Stomach (tissue), 9 donors: ENCODE measurements around the gene SMCO3. TPM values are rescaled to one million over a fixed set of nuclear protein-coding genes. Genes with fewer than 3 reads are reported as not detected.
"Not testable (repeated sequence)": the region's sequence is repeated elsewhere in the genome, so short reads cannot be mapped to it uniquely, and the experiment has no call there.

Experiments
- DNase-seq, 2 donors: peaks; one replicate each; pipeline versions ENCODE4 v3.0.0 to v3.0.0-alpha.2; 2013 to 2019
- H3K27ac ChIP-seq, 5 donors: fragments of 200-600 bp in 4 of 5; sonication (generic) in 4 of 5; one replicate each; pipeline ENCODE4 v1.5.1; 2013 to 2019; ENCODE audit warnings: mild to moderate bottlenecking in 1 of 5, moderate library complexity in 1 of 5
- H3K27me3 ChIP-seq, 3 donors: fragments of 200-600 bp; sonication (generic); one replicate each; pipeline ENCODE4 v1.5.1; 2017 to 2019; ENCODE audit warnings: mixed run types in 1 of 3
- H3K36me3 ChIP-seq, 4 donors: fragments of 200-600 bp; sonication (generic); 1 replicate in 3 of 4; 2 replicates in 1 of 4; pipeline ENCODE4 v1.5.1; 2016 to 2019
- H3K4me1 ChIP-seq, 4 donors: fragments of 200-600 bp; sonication (generic); one replicate each; pipeline ENCODE4 v1.5.1; 2016 to 2019
- H3K4me3 ChIP-seq, 4 donors: fragments of 200-600 bp; sonication (generic) in 3 of 4; one replicate each; pipeline ENCODE4 v1.5.1; 2016 to 2019; ENCODE audit warnings: mild to moderate bottlenecking in 1 of 4
- H3K9me3 ChIP-seq, 4 donors: fragments of 200-600 bp; sonication (generic); one replicate each; pipeline ENCODE4 v1.5.1; 2016 to 2019
- CTCF ChIP-seq, 7 experiments: fragments of 450-650 bp in 4 of 7; fragments of 200-600 bp in 3 of 7; sonication (generic) in 3 of 7; IDR thresholded peaks; one replicate each; pipeline ENCODE4 v1.5.1; 2016 to 2019; ENCODE audit warnings: antibody characterized with exemption in 7 of 7, control low read depth in 2 of 7, mild to moderate bottlenecking in 1 of 7
- EP300 ChIP-seq: sonication (generic); formaldehyde crosslinking; IDR thresholded peaks from one replicate; pipeline ENCODE4 v1.6.1; 2017; ENCODE audit warnings: antibody characterized with exemption
- POLR2A ChIP-seq, 4 donors: fragments of 450-650 bp; IDR thresholded peaks; one replicate each; pipeline ENCODE4 v1.6.1; 2016; ENCODE audit warnings: antibody characterized with exemption in 4 of 4, control low read depth in 2 of 4, mild to moderate bottlenecking in 1 of 4, moderate library complexity in 1 of 4
- POLR2AphosphoS5 ChIP-seq, 3 donors: sonication (generic); formaldehyde crosslinking; IDR thresholded peaks; one replicate each; pipeline ENCODE4 v1.6.1; 2016; ENCODE audit warnings: antibody characterized with exemption in 3 of 3
- WGBS, 5 donors: extraction: QIAGEN DNeasy Blood & Tissue Kit in 3 of 5; methylation state at CpG; one replicate each; pipeline versions ENCODE4 v1.1.5 to v1.1.7; 2013 to 2018; 5-methylcytosine and 5-hydroxymethylcytosine counted together
- intact Hi-C: fragments of 100-400 bp; cut with DNase I; formaldehyde crosslinking; loops from one replicate; pipeline ENCODE4 v1.15.1; 2023; ENCODE audit warnings: low total_unique reads
- polyA plus RNA-seq, 3 donors: library from polyadenylated mRNA; stranded (reverse); fragments of 200-250 nt; gene quantifications; one replicate each; pipeline ENCODE4 v1.2.3, GENCODE V29; 2013
- total RNA-seq, 5 donors: library from RNA; depleted of rRNA; stranded (reverse); fragments of >200 nt; gene quantifications; one replicate each; pipeline versions ENCODE4 v1.1.0 to v1.2.3, GENCODE V29; 2014 to 2016
- donor health status: healthy with polysubstance abuse.
- donor health status: Bipolar disorder and iron deficiency.
- donor health status: healthy.

SMCO3 gene
- total and polyA plus RNA-seq, 8 donors: 2.4 TPM; not detected in 7

- Histone ChIP-seq H3K9me3 (peaks cover 0 to 12% (median 0%) of the 10 kb centered on the region in 4 donors), H3K4me3 (peak overlapping the region; percentile 62 to 75 (median 70)), H3K27ac (peak overlapping the region; percentile 91 to 99 (median 96)), H3K27me3 (no peaks in the 10 kb centered on the region), H3K4me1 (peaks cover 0 to 58% (median 30%) of the 10 kb centered on the region in 4 donors), H3K36me3 (peaks cover 0 to 18% (median 2%) of the 10 kb centered on the region in 4 donors)
- intact Hi-C loops: no loop called here
- TF ChIP-seq EP300 (no peak), POLR2AphosphoS5 (IDR thresholded peaks at IDR 0.05) (peak in 1 of 3 donors; percentile 28)
- WGBS, 5 donors: 18 to 32% (median 23%) methylated on average over 16 of the region's 16 CpGs
- DNase-seq: peak; percentile 33 to 65
These were observed 45.1 kb downstream of the SMCO3 start for GRCh38 chr12:14768823-14769405.

- DNase-seq: no peak
- intact Hi-C loops: no loop called here
- peak overlapping the region in 3 of 4 donors; percentile 11 to 69 (median 62) for H3K4me3 ChIP-seq
- peaks cover 0 to 12% (median 0%) of the 10 kb centered on the region in 4 donors for H3K9me3 ChIP-seq
- TF ChIP-seq EP300 (no peak), POLR2A (IDR thresholded peaks at IDR 0.05) (no peak), CTCF (IDR thresholded peaks at IDR 0.05) (no peak), POLR2AphosphoS5 (IDR thresholded peaks at IDR 0.05) (no peak)
- H3K27me3 ChIP-seq: no peaks in the 10 kb centered on the region
- peak overlapping the region in 4 of 5 donors; percentile 52 to 99 (median 95) for H3K27ac ChIP-seq
- peaks cover 1 to 64% (median 27%) of the 10 kb centered on the region in 4 donors for H3K4me1 ChIP-seq
- peaks cover 0 to 19% (median 2%) of the 10 kb centered on the region in 4 donors for H3K36me3 ChIP-seq
- 51 to 67% (median 60%) methylated on average over 1 of the region's 1 CpG for WGBS, 5 donors
These were observed 46.4 kb downstream of the SMCO3 start for GRCh38 chr12:14767617-14768016.

- Histone ChIP-seq H3K9me3 (peaks cover 0 to 12% (median 0%) of the 10 kb centered on the region in 4 donors), H3K4me1 (peaks cover 6 to 63% (median 24%) of the 10 kb centered on the region in 4 donors), H3K36me3 (peaks cover 4 to 22% (median 5%) of the 10 kb centered on the region in 4 donors), H3K4me3 (no peak overlapping the region), H3K27me3 (no peaks in the 10 kb centered on the region), H3K27ac (peak overlapping the region in 4 of 5 donors; percentile 49 to 99 (median 80))
- 89 to 95% (median 93%) methylated on average over 3 of the region's 3 CpGs for WGBS, 5 donors
- DNase-seq: no peak
- no peak for TF ChIP-seq CTCF (IDR thresholded peaks at IDR 0.05)
- no peak for TF ChIP-seq EP300
- no peak for TF ChIP-seq POLR2AphosphoS5 (IDR thresholded peaks at IDR 0.05)
- intact Hi-C loops: no loop called here
These were observed 47.2 kb downstream of the SMCO3 start for GRCh38 chr12:14766649-14767215.

DNA sequence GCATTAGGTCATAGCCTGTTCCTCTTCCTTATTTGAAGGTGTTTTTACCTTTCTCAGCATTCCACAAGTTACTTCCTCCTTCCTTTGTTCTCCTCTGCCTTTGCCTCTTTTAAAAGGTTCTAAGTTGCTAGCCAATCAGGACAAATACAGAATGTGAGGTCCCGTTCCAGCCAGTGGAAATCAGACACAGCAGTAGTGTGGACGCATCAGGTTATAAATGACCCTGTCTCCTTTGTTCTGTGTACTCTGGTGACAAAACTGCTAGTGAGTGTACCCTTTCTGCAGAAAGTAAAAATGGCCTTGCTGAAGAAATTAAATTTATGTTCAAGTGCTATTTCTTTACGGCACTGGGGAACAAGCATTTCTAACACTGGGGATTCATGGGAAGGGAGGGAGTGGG, 48.0 kb downstream of the SMCO3 start:
- H3K4me1 ChIP-seq: peaks cover 6 to 56% (median 21%) of the 10 kb centered on the region in 4 donors
- H3K36me3 ChIP-seq: peaks cover 4 to 28% (median 7%) of the 10 kb centered on the region in 4 donors
- peak in 2 of 3 donors; percentile 43 to 55 for TF ChIP-seq POLR2AphosphoS5 (IDR thresholded peaks at IDR 0.05)
- intact Hi-C loops, H3K4me3 ChIP-seq, H3K27me3 ChIP-seq: not testable (repeated sequence)
- H3K27ac ChIP-seq: peak overlapping the region in 4 of 5 donors; percentile 49 to 99 (median 80)
- DNase-seq: peak in 1 of 2 donors; percentile 48
- H3K9me3 ChIP-seq: peaks cover 0 to 12% (median 0%) of the 10 kb centered on the region in 4 donors
- WGBS, 5 donors: 34 to 59% (median 51%) methylated on average over 3 of the region's 3 CpGs

DNA sequence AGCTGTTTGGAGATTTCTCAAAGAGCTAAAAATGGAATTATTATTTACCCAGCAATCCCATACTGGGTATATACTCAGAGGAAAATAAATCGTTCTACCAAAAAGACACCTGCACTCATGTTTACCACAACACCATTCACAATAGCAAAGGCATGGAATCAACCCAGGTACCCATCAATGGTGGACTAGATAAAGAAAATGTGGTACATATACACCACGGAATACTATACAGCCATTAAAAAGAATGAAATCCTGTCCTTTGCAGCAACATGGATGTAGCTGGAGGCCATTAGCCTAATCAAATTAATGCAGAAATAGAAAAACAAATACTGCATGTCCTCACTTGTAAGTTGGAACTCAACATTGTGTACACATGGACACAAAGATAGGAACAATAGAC, 48.6 kb downstream of the SMCO3 start:
- H3K4me1 ChIP-seq: peaks cover 6 to 56% (median 21%) of the 10 kb centered on the region in 4 donors
- H3K27ac ChIP-seq: peak overlapping the region in 2 of 5 donors; percentile 17 to 18
- intact Hi-C loops: no loop called here
- peaks cover 4 to 34% (median 10%) of the 10 kb centered on the region in 4 donors for H3K36me3 ChIP-seq
- DNase-seq: no peak
- peaks cover 0 to 12% (median 0%) of the 10 kb centered on the region in 4 donors for H3K9me3 ChIP-seq
- TF ChIP-seq POLR2A (IDR thresholded peaks at IDR 0.05): no peak
- no peaks in the 10 kb centered on the region for H3K27me3 ChIP-seq
- whole genome bisulfite sequencing, 5 donors: 70 to 92% (median 72%) methylated on average over 2 of the region's 2 CpGs
- H3K4me3 ChIP-seq: no peak overlapping the region

- H3K4me3 ChIP-seq, H3K27ac ChIP-seq, DNase-seq, intact Hi-C loops, H3K27me3 ChIP-seq, H3K9me3 ChIP-seq: not testable (repeated sequence)
- 75 to 95% (median 79%) methylated on average over 6 of the region's 6 CpGs for WGBS, 5 donors
- Histone ChIP-seq H3K36me3 (peaks cover 0 to 17% (median 10%) of the 10 kb centered on the region in 4 donors), H3K4me1 (peaks cover 0 to 22% (median 3%) of the 10 kb centered on the region in 4 donors)
These were observed 54.2 kb downstream of the SMCO3 start for GRCh38 chr12:14759711-14760280.
